H1 (cell line): ENCODE data around the gene ECEL1. TPM values are rescaled to one million over a fixed set of nuclear protein-coding genes. Genes with fewer than 3 reads are reported as not detected.

ENCODE experiments used
- CTCF ChIA-PET: fragments of 300-600 bp; sonication (Branson Sonifier 250); formaldehyde crosslinking; loops from one replicate; lab custom pipeline; 2021; ENCODE audit not compliant: partially characterized antibody; lab: Charles Lee
- POLR2A ChIA-PET: fragments of 300-600 bp; sonication (Branson Sonifier 250); formaldehyde crosslinking; loops from one replicate; lab custom pipeline; 2021; ENCODE audit warnings: inconsistent platforms; ENCODE audit not compliant: partially characterized antibody; lab: Charles Lee
- DNase-seq, 2 experiments: peaks; one replicate each; pipeline versions ENCODE4 v3.0.0 to v3.0.0-alpha.2; 2010 to 2022; ENCODE audit warnings: low spot score in 2 of 2, low read depth in 1 of 2, mixed read lengths in 1 of 2
- FAIRE-seq: peaks from 2 replicates; lab custom pipeline; 2011; peaks lifted over from hg19 to GRCh38; lab: Jason Lieb, UNC
- H2AFZ ChIP-seq: 2 replicates; pipeline ENCODE4 v1.8.1; 2012; ENCODE audit warnings: low read length, inconsistent platforms
- H2AK5ac ChIP-seq: 2 replicates; pipeline ENCODE4 v1.6.1; 2013; ENCODE audit warnings: low read depth, low read length
- H2BK120ac ChIP-seq: replicated peaks from 2 replicates; pipeline ENCODE3; 2013; ENCODE audit warnings: low read depth, low read length, inconsistent platforms
- H2BK12ac ChIP-seq: 2 replicates; pipeline ENCODE4 v1.6.1; 2013; ENCODE audit warnings: low read depth, low read length
- H2BK15ac ChIP-seq: 2 replicates; pipeline ENCODE4 v1.6.1; 2013; ENCODE audit warnings: low read length
- H2BK20ac ChIP-seq: 2 replicates; pipeline ENCODE4 v1.6.1; 2013; ENCODE audit warnings: low read length
- H2BK5ac ChIP-seq: 2 replicates; pipeline ENCODE4 v1.6.1; 2013; ENCODE audit warnings: low read depth, low read length
- H3K14ac ChIP-seq: 2 replicates; pipeline ENCODE4 v1.6.1; 2013; ENCODE audit warnings: inconsistent platforms; ENCODE audit not compliant: insufficient read length
- H3K18ac ChIP-seq: 2 replicates; pipeline ENCODE4 v1.6.1; 2013; ENCODE audit warnings: low read length; ENCODE audit errors: extremely low read depth
- H3K23ac ChIP-seq: 2 replicates; pipeline ENCODE4 v1.6.1; 2013; ENCODE audit warnings: inconsistent platforms; ENCODE audit not compliant: insufficient read length
- H3K23me2 ChIP-seq: 2 replicates; pipeline ENCODE4 v1.6.1; 2013; ENCODE audit warnings: low read depth, low read length
- H3K27ac ChIP-seq: 2 replicates; pipeline ENCODE4 v1.6.1; 2011; ENCODE audit warnings: low read depth, low read length, inconsistent platforms
- H3K27me3 ChIP-seq, 4 experiments: replicated peaks in 1 of 4; 1 replicate in 1 of 4; 2 replicates in 3 of 4; pipeline versions ENCODE4 v1.6.1 to v1.8.1; 2011 to 2013; ENCODE audit warnings: low read length in 3 of 4, mild to moderate bottlenecking in 3 of 4, inconsistent platforms in 2 of 4, mixed read lengths in 2 of 4, moderate library complexity in 1 of 4; ENCODE audit not compliant: control insufficient read depth in 3 of 4, insufficient read depth in 3 of 4; ENCODE audit errors: extremely low read depth in 1 of 4
- H3K36me3 ChIP-seq, 4 experiments: 2 replicates each; pipeline versions ENCODE4 v1.6.1 to v1.8.1; 2011 to 2013; ENCODE audit warnings: mild to moderate bottlenecking in 4 of 4, low read length in 3 of 4, moderate library complexity in 2 of 4, control low read depth in 1 of 4, inconsistent platforms in 1 of 4; ENCODE audit not compliant: insufficient read depth in 4 of 4, control insufficient read depth in 2 of 4
- H3K4ac ChIP-seq: replicated peaks from 2 replicates; pipeline ENCODE3; 2013; ENCODE audit warnings: low read length, low read depth, mixed read lengths, inconsistent platforms; ENCODE audit not compliant: insufficient read length
- H3K4me1 ChIP-seq, 4 experiments: replicated peaks in 1 of 4; 1 replicate in 1 of 4; 2 replicates in 3 of 4; pipeline versions ENCODE4 v1.6.1 to v1.8.1; 2011 to 2013; ENCODE audit warnings: low read length in 3 of 4, inconsistent platforms in 2 of 4, mixed read lengths in 1 of 4; ENCODE audit not compliant: insufficient read depth in 4 of 4, control insufficient read depth in 3 of 4
- H3K4me2 ChIP-seq, 2 experiments: 2 replicates each; pipeline versions ENCODE4 v1.6.1 to v1.8.1; 2011 to 2013; ENCODE audit warnings: low read depth in 2 of 2, low read length in 2 of 2, control low read depth in 1 of 2, inconsistent platforms in 1 of 2, mild to moderate bottlenecking in 1 of 2; ENCODE audit not compliant: insufficient read depth in 1 of 2
- H3K4me3 ChIP-seq, 4 experiments: fragments of 200-600, 300-600 bp in 1 of 4; sonication (generic), shearing (Covaris generic), sonication (Bioruptor Twin) in 1 of 4; 2 replicates each; pipeline versions ENCODE4 v1.5.1 to v1.8.1; 2011 to 2016; ENCODE audit warnings: low read length in 4 of 4, low read depth in 3 of 4, control low read depth in 2 of 4, inconsistent platforms in 2 of 4, mild to moderate bottlenecking in 2 of 4, mixed read lengths in 1 of 4, moderate library complexity in 1 of 4; ENCODE audit not compliant: insufficient read depth in 2 of 4; ENCODE audit errors: extremely low read depth in 1 of 4
- H3K56ac ChIP-seq: replicated peaks from 2 replicates; pipeline ENCODE3; 2013; ENCODE audit warnings: low read depth, mild to moderate bottlenecking, mixed read lengths, low read length, inconsistent platforms; ENCODE audit not compliant: insufficient read length
- H3K79me1 ChIP-seq: 2 replicates; pipeline ENCODE4 v1.6.1; 2013; ENCODE audit warnings: low read depth, low read length, control low read depth
- H3K79me2 ChIP-seq, 2 experiments: 2 replicates each; pipeline versions ENCODE4 v1.6.1 to v1.8.1; 2012 to 2013; ENCODE audit warnings: low read length in 2 of 2, mild to moderate bottlenecking in 2 of 2, inconsistent platforms in 1 of 2; ENCODE audit not compliant: insufficient read depth in 2 of 2, control insufficient read depth in 1 of 2
- H3K9ac ChIP-seq, 4 experiments: replicated peaks in 1 of 4; 1 replicate in 1 of 4; 2 replicates in 3 of 4; pipeline versions ENCODE4 v1.6.1 to v1.8.1; 2011 to 2013; ENCODE audit warnings: low read depth in 3 of 4, low read length in 3 of 4, control low read depth in 2 of 4, mild to moderate bottlenecking in 2 of 4, moderate library complexity in 2 of 4, inconsistent platforms in 1 of 4; ENCODE audit errors: extremely low read depth in 1 of 4
- H3K9me3 ChIP-seq, 2 experiments: 2 replicates each; pipeline versions ENCODE4 v1.6.1 to v1.8.1; 2012 to 2013; ENCODE audit warnings: mild to moderate bottlenecking in 2 of 2, moderate library complexity in 2 of 2, control low read depth in 1 of 2, inconsistent platforms in 1 of 2, low read depth in 1 of 2, low read length in 1 of 2, mixed read lengths in 1 of 2; ENCODE audit not compliant: insufficient read depth in 2 of 2
- H4K20me1 ChIP-seq, 2 experiments: replicated peaks in 1 of 2; 2 replicates each; pipeline versions ENCODE3 to v1.8.1; 2011 to 2013; ENCODE audit warnings: inconsistent platforms in 2 of 2, low read length in 2 of 2, mild to moderate bottlenecking in 1 of 2; ENCODE audit not compliant: insufficient read depth in 2 of 2, control insufficient read depth in 1 of 2
- H4K5ac ChIP-seq: 2 replicates; pipeline ENCODE4 v1.6.1; 2013; ENCODE audit warnings: low read length, low read depth, mixed read lengths, inconsistent platforms; ENCODE audit not compliant: insufficient read length
- H4K8ac ChIP-seq: 2 replicates; pipeline ENCODE4 v1.8.0; 2013; ENCODE audit warnings: mild to moderate bottlenecking, moderate library complexity, low read length, inconsistent platforms; ENCODE audit not compliant: insufficient read depth; ENCODE audit errors: extremely low read depth
- H4K91ac ChIP-seq: replicated peaks from 2 replicates; pipeline ENCODE3; 2013; ENCODE audit warnings: low read length, mixed read lengths, inconsistent platforms; ENCODE audit not compliant: insufficient read length
- RAD21 ChIP-seq, 2 experiments: IDR thresholded peaks in 1 of 2; conservative IDR thresholded peaks in 1 of 2; 2 replicates each; pipeline ENCODE4 v1.6.1; 2011; ENCODE audit warnings: low read depth in 2 of 2, low read length in 2 of 2, improper control_type of control experiment in 1 of 2, inconsistent platforms in 1 of 2, mild to moderate bottlenecking in 1 of 2, moderate library complexity in 1 of 2
- RXRA ChIP-seq: IDR thresholded peaks from 2 replicates; pipeline ENCODE4 v1.6.1; 2011; ENCODE audit warnings: low read depth, mild to moderate bottlenecking, low read length, moderate library complexity; ENCODE audit not compliant: insufficient read depth
- WGBS, 2 experiments: shearing (Covaris generic) in 1 of 2; methylation state at CpG; one replicate each; pipeline versions ENCODE4 v1.1.6 to v1.1.7; 2013 to 2015; ENCODE audit warnings: low lambda C conversion rate in 2 of 2, mixed read lengths in 2 of 2, inconsistent platforms in 1 of 2, low coverage in 1 of 2, missing lambda C conversion rate in 1 of 2; ENCODE audit not compliant: insufficient replicate concordance in 2 of 2, insufficient coverage in 1 of 2, insufficient read length in 1 of 2; ENCODE audit errors: extremely low coverage in 1 of 2, missing lambda C conversion rate in 1 of 2; 5-methylcytosine and 5-hydroxymethylcytosine counted together
- polyA plus RNA-seq, 7 experiments: library from polyadenylated mRNA; depleted of rRNA in 3 of 7; stranded (reverse) in 5 of 7; unstranded in 2 of 7; fragments of >200 nt in 5 of 7; fragments of 200-250 nt in 2 of 7; gene quantifications; 1 replicate in 5 of 7; 2 replicates in 1 of 7; 4 replicates in 1 of 7; pipeline versions ENCODE4 v1.2.1 to v1.2.3, GENCODE V29; 2011 to 2013; ENCODE audit warnings: missing spikeins in 2 of 7, mixed read lengths in 2 of 7
- total RNA-seq: library from RNA; stranded (reverse); fragmentation: NEBNext Ultra II Directional; extraction: Animal tissue kit (Norgen Biotek cat#: 25700); gene quantifications from 2 replicates; pipeline ENCODE4 v1.2.1, GENCODE V29; 2021
- TF ChIP-seq, protein P1 (sequence below), 3 experiments: IDR thresholded peaks; 1 replicate in 2 of 3; 2 replicates in 1 of 3; pipeline versions ENCODE4 v1.5.1 to v1.6.1; 2011; ENCODE audit warnings: low read length in 3 of 3, mild to moderate bottlenecking in 3 of 3, inconsistent platforms in 2 of 3, low read depth in 1 of 3, moderate library complexity in 1 of 3; ENCODE audit not compliant: insufficient read depth in 1 of 3; ENCODE audit errors: control extremely low read depth in 1 of 3

ECEL1 gene
- total and polyA plus RNA-seq, 2 of the 8 experiments (the other 6 are each of a cell fraction or from before 2014, with no cell fraction given): 7.7 to 20.2 TPM

DNA sequence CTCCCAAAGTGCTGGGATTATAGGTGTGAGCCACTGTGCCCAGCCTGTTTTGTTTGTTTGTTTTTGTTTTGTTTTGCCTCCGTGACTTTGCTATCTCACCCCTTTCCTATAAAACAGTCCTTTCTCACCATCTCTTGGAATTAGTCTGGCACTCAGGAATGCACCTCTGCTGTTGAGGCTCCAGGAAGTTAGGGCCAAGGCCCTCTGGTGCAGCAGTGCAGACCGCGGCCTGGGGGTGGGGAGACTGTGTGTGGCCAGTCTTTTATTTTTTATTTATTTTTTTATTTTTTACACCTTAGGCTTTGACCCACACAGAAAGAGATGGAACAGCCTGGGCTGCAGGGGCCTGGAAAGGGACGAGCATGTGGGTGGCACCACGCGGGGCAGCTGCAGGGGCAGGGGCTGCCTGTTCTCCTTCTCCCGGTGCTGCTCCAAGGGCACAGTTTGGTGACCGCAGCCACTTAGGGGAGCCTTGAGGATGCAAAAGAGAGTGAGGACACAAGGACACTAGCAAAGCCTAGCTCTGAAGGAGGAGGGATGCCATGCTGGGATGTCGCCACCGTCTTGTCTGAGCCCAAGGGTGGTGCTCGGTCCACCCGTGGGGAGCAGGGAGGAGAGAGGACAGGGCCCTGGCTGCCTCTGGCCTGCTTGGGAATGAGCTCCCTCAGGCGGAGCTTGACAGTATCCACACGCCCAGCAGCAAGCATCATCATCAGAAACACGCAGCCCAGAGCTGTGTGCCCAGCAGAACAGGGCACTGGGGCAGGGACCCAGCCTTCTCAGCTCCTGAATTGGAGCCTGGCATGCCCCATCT is 51.0 kb downstream of the ECEL1 start:
- no peak overlapping the region for H3K9ac ChIP-seq
- H3K9me3 ChIP-seq: no peaks in the 10 kb centered on the region
- H3K27ac ChIP-seq: no peak overlapping the region
- no peak overlapping the region for H3K23ac ChIP-seq
- H3K18ac ChIP-seq: no peak overlapping the region
- peak overlapping the region; percentile 68; the same call in 1 of the 2 replicates for H2BK5ac ChIP-seq
- H3K27me3 ChIP-seq: peaks cover 0 to 2% (median 0%) of the 10 kb centered on the region in 4 experiments; a peak in 2 of 7 replicates
- H3K56ac ChIP-seq: no peak overlapping the region
- peak overlapping the region; percentile 61 for H4K91ac ChIP-seq
- H4K8ac ChIP-seq: no peak overlapping the region
- WGBS, 2 experiments: 88% methylated on average over 12 of the region's 15 CpGs; no CpG with 5 or more reads in 1 of the 2 experiments
- H2AK5ac ChIP-seq: no peak overlapping the region
- H3K79me1 ChIP-seq: no peaks in the 10 kb centered on the region
- CTCF ChIA-PET: interaction anchor here (0.6 to 6.8 kb wide), 45 partner anchors 9 to 536 kb away, joined by 3 to 82 read pairs (median 4); partner anchors contain the start of genes ALPG and PRSS56
- no peak overlapping the region for H2BK120ac ChIP-seq
- POLR2A ChIA-PET: interaction anchor here (0.6 to 1.8 kb wide), 9 partner anchors 12 to 559 kb away, joined by 3 to 11 read pairs (median 4); no protein-coding TSS in a partner anchor
- no peak overlapping the region for H2BK15ac ChIP-seq
- no peak overlapping the region for H3K4me2 ChIP-seq
- H3K4me1 ChIP-seq: peaks cover 0 to 13% (median 9%) of the 10 kb centered on the region in 4 experiments; a peak in 6 of 7 replicates
- peak overlapping the region; percentile 71; the same call in 1 of the 2 replicates for H2BK12ac ChIP-seq
- peak; percentile 43 to 58; a peak in 3 of 4 replicates for TF ChIP-seq RAD21 (IDR thresholded peaks at IDR 0.05 in 1 of 2, conservative IDR thresholded peaks at IDR 0.05 in 1 of 2; ENCODE audit: low read depth in 2 of 2, low read length in 2 of 2)
- TF ChIP-seq, protein P1, sequence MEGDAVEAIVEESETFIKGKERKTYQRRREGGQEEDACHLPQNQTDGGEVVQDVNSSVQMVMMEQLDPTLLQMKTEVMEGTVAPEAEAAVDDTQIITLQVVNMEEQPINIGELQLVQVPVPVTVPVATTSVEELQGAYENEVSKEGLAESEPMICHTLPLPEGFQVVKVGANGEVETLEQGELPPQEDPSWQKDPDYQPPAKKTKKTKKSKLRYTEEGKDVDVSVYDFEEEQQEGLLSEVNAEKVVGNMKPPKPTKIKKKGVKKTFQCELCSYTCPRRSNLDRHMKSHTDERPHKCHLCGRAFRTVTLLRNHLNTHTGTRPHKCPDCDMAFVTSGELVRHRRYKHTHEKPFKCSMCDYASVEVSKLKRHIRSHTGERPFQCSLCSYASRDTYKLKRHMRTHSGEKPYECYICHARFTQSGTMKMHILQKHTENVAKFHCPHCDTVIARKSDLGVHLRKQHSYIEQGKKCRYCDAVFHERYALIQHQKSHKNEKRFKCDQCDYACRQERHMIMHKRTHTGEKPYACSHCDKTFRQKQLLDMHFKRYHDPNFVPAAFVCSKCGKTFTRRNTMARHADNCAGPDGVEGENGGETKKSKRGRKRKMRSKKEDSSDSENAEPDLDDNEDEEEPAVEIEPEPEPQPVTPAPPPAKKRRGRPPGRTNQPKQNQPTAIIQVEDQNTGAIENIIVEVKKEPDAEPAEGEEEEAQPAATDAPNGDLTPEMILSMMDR (IDR thresholded peaks at IDR 0.05; ENCODE audit: control extremely low read depth in 1 of 3, insufficient read depth in 1 of 3, low read depth in 1 of 3, low read length in 3 of 3): peak in 2 of 3 experiments; percentile 43 to 52; a peak in 3 of 4 replicates
- TF ChIP-seq RXRA: no peak
- FAIRE-seq (no peak), DNase-seq (no peak)
- H2BK20ac ChIP-seq: peak overlapping the region; percentile 43; the same call in 1 of the 2 replicates
- H3K4ac ChIP-seq: no peak overlapping the region
- H3K23me2 ChIP-seq: no peaks in the 10 kb centered on the region
- no peaks in the 10 kb centered on the region for H3K36me3 ChIP-seq
- H3K79me2 ChIP-seq: no peaks in the 10 kb centered on the region
- no peak overlapping the region for H3K4me3 ChIP-seq
- no peak overlapping the region for H4K5ac ChIP-seq
- H4K20me1 ChIP-seq: no peaks in the 10 kb centered on the region
- H2AFZ ChIP-seq: no peak overlapping the region
- no peak overlapping the region for H3K14ac ChIP-seq
